Measurements from ENCODE around the gene ARMC9. TPM values are rescaled to one million over a fixed set of nuclear protein-coding genes. Genes with fewer than 3 reads are reported as not detected.

The ARMC9 gene
- total RNA-seq, 1 donor from 2014 or later = 178 TPM

DNA sequence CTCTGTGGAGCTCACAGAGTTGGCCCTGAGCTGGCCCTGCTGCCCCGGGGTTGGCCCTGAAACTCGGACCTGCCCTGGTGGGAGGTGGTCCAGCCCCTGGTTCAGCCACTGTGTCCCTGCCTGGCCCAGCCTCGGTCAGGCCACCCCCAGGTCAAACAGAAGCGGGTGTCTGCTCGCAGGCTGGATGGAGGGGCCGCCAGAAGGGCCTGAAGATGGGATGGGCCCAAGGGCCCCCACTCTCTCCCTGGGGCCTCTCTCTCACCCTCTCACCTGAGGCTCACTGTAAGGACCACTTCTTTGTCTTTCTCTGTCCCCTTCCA is 172.0 kb downstream of the ARMC9 start:
- TF ChIP-seq, protein P1, sequence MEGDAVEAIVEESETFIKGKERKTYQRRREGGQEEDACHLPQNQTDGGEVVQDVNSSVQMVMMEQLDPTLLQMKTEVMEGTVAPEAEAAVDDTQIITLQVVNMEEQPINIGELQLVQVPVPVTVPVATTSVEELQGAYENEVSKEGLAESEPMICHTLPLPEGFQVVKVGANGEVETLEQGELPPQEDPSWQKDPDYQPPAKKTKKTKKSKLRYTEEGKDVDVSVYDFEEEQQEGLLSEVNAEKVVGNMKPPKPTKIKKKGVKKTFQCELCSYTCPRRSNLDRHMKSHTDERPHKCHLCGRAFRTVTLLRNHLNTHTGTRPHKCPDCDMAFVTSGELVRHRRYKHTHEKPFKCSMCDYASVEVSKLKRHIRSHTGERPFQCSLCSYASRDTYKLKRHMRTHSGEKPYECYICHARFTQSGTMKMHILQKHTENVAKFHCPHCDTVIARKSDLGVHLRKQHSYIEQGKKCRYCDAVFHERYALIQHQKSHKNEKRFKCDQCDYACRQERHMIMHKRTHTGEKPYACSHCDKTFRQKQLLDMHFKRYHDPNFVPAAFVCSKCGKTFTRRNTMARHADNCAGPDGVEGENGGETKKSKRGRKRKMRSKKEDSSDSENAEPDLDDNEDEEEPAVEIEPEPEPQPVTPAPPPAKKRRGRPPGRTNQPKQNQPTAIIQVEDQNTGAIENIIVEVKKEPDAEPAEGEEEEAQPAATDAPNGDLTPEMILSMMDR (IDR thresholded peaks at IDR 0.05) = no peak
- H3K9me3 Mint-ChIP-seq (ENCODE audit: unreplicated experiment) = no peaks in the 10 kb centered on the region
- H3K4me1 Mint-ChIP-seq (ENCODE audit: unreplicated experiment) = peaks cover 12% of the 10 kb centered on the region
- no peak for DNase-seq (ENCODE audit: extremely low spot score, unreplicated experiment)
- H3K4me3 Mint-ChIP-seq (ENCODE audit: unreplicated experiment) = no peak overlapping the region
- H3K36me3 Mint-ChIP-seq (ENCODE audit: unreplicated experiment) = peaks cover 29% of the 10 kb centered on the region
- H3K27ac Mint-ChIP-seq (ENCODE audit: unreplicated experiment) = no peak overlapping the region
- H3K27me3 Mint-ChIP-seq (ENCODE audit: unreplicated experiment) = no peaks in the 10 kb centered on the region

DNA sequence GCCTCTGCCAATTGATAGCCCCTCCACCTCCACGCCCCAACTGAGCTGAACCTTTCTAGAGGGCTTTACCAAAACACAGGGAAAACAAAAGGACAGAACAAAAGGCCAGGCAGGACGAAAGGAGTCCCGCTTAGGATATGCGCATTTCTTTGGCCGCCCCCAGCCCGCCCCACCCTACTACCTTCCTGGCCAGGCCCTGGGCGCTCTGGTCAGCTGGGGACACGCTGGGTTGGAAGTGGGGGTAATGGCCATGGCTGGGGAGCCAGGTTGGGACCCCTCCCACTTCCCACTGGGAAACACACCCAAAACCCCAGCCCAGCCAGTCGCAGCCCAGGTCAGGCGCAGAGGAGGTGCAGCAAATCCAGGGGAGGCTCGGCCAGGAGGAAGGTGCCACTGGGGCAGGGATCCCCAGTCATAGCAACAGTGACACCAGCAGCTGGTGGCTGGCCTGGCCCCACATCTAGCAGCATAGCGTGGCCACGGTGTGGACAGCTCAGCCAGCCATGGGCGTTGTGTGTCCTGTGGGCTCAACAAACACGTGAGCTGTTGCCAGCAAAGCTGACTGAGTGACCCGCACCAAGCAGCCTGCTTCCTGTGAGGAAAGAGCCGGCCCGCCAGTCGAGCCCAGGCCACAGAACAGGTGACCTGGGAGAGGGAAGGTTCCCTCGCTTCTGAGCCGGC is 172.5 kb downstream of the ARMC9 start:
- H3K27me3 Mint-ChIP-seq (ENCODE audit: unreplicated experiment) = no peaks in the 10 kb centered on the region
- DNase-seq (ENCODE audit: extremely low spot score, unreplicated experiment) = no peak
- TF ChIP-seq, protein P1 (IDR thresholded peaks at IDR 0.05) = no peak

DNA sequence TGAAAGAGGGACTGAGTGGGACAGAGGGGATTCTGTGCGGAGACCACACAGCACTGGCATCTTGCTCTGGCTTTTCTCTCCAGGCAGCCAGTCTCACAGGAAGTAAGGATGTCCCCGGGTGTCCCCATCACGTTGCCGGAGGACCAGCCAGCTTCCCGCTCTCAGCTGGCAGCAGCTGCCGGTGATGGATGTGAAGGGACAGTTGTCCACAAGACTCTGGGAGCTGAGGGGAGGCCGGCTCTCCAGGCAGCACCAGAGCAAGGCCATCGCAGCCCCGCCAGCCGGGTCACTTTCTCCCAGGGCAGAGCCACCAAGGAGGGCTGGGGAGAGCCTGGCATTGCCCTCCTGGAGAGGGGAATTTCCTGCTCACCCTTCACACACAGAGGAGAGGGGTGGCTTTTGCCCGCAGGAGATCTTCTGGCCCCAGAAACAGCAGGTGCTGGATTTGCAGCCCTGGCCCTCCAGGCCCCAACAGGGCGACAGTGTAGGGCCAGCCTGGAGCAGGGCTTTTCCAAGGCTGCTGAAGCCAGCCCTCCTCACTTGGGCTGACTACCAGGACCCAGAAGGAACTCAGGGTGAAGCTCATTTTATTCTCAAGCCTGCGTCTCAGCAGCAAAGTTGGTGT is 173.1 kb downstream of the ARMC9 start:
- DNase-seq (ENCODE audit: extremely low spot score, unreplicated experiment) = no peak
- TF ChIP-seq, protein P1 (IDR thresholded peaks at IDR 0.05) = no peak
- Mint-ChIP-seq H3K27ac (ENCODE audit: unreplicated experiment) (no peak overlapping the region), H3K36me3 (ENCODE audit: unreplicated experiment) (peaks cover 25% of the 10 kb centered on the region), H3K9me3 (ENCODE audit: unreplicated experiment) (no peaks in the 10 kb centered on the region), H3K4me3 (ENCODE audit: unreplicated experiment) (no peak overlapping the region), H3K4me1 (ENCODE audit: unreplicated experiment) (peaks cover 4% of the 10 kb centered on the region), H3K27me3 (ENCODE audit: unreplicated experiment) (no peaks in the 10 kb centered on the region)

More for the DNA sequence above, 172.5 kb downstream of the ARMC9 start:
- no peak overlapping the region for H3K4me3 Mint-ChIP-seq (ENCODE audit: unreplicated experiment)
- H3K27ac Mint-ChIP-seq (ENCODE audit: unreplicated experiment) = no peak overlapping the region
- peaks cover 28% of the 10 kb centered on the region for H3K36me3 Mint-ChIP-seq (ENCODE audit: unreplicated experiment)
- H3K4me1 Mint-ChIP-seq (ENCODE audit: unreplicated experiment) = peaks cover 7% of the 10 kb centered on the region
- no peaks in the 10 kb centered on the region for H3K9me3 Mint-ChIP-seq (ENCODE audit: unreplicated experiment)

DNA sequence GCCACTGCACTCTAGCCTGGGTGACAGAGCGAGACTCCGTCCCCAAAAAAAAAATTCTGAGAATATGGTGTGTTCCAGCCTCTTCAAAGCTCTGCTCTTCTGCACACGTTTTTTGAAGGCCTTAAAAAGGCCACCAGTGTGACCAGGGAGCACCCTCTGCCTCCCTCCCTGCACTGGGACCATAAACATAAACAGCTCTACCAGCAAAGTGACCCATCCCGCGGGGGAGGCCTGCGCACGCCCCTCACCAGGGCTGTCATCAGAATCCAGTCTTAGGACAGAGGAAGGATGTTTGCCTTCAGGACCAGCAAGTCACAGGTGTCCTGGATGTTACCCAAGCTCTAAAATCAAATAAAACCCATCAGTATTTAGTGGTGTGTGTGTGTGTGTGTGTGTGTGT is 173.9 kb downstream of the ARMC9 start:
- Mint-ChIP-seq H3K4me1 (ENCODE audit: unreplicated experiment) (peaks cover 4% of the 10 kb centered on the region), H3K27me3 (ENCODE audit: unreplicated experiment) (no peaks in the 10 kb centered on the region), H3K27ac (ENCODE audit: unreplicated experiment) (no peak overlapping the region), H3K9me3 (ENCODE audit: unreplicated experiment) (no peaks in the 10 kb centered on the region), H3K4me3 (ENCODE audit: unreplicated experiment) (no peak overlapping the region), H3K36me3 (ENCODE audit: unreplicated experiment) (peaks cover 22% of the 10 kb centered on the region)
- DNase-seq (ENCODE audit: extremely low spot score, unreplicated experiment) = no peak
- TF ChIP-seq, protein P1 (IDR thresholded peaks at IDR 0.05) = no peak

DNA sequence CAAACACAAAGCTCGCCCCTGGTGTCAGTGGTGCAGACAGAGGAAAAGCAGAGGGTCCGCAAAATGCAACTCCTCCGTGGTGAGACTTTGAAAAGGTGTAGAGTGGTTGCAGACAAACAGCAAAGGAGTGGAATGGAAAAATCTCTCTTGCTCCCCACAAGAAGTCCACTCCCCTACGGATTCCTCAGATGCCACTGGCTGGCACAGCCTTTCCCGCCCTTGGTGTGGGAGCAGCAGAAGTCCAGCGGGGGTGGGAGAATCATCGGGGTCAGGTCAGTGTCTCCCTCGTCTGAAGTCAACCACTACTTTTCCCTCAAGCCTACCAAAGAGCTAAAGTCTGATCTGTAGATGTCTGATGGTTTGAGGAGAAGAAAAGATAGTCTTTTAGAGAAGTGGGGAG is 174.8 kb downstream of the ARMC9 start:
- Mint-ChIP-seq H3K27me3 (ENCODE audit: unreplicated experiment) (no peaks in the 10 kb centered on the region), H3K4me1 (ENCODE audit: unreplicated experiment) (peaks cover 4% of the 10 kb centered on the region), H3K27ac (ENCODE audit: unreplicated experiment) (no peak overlapping the region), H3K4me3 (ENCODE audit: unreplicated experiment) (no peak overlapping the region), H3K9me3 (ENCODE audit: unreplicated experiment) (no peaks in the 10 kb centered on the region), H3K36me3 (ENCODE audit: unreplicated experiment) (peaks cover 19% of the 10 kb centered on the region)
- DNase-seq (ENCODE audit: extremely low spot score, unreplicated experiment) = no peak
- TF ChIP-seq, protein P1 (IDR thresholded peaks at IDR 0.05) = no peak

Data from osteocyte (in vitro differentiated cells).